ENCODE results near the gene GRK5.
"Not testable (repeated sequence)": the region's sequence is repeated elsewhere in the genome, so short reads cannot be mapped to it uniquely, and the experiment has no call there.

GRK5 gene

DNA sequence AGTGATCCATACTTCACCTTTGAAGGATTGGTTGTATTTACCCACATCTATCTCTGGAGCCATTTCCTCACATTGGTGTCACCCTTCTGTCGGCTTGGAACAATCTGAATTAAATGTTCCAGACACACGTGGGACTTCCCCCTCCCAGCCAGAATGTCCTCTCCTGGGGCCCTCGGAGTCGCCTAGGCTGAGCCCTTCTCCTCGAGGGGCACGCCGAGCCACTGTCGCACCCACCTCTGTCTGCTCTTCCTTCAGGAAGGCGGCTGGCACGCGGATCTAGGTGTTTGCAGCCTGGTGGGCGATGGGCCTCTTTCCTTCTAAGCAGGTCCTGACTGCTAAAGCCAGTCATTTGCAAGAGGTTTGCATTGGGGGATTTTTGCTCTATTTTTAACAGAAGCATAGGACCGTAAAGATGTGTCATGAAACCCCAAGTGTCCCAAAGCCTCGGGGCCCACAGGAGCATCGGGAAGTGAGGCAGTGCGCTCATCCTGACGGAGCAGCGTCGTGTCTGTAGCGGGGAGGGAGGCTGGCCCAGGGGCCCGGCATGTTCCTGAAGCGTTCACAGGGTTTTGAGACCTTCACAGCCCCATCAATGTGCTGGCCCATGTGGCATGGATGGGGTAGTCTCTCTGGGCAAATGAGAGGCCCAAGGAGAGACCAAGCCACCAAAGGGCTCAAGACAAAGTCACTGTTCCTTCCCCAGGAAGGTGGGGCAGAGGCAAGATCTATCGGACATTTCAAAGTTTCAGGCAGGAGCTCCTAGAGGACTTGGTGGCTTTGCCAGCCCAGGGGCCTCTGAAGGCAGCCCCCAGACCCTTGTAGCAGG lies 248.5 kb downstream of the GRK5 start:
- no peak for DNase-seq (ENCODE audit: low read depth in 2 of 2)

- no peak for DNase-seq (ENCODE audit: low read depth in 2 of 2)
Measured at GRCh38 chr10:119456435-119456810, 249.1 kb downstream of the GRK5 start.

DNA sequence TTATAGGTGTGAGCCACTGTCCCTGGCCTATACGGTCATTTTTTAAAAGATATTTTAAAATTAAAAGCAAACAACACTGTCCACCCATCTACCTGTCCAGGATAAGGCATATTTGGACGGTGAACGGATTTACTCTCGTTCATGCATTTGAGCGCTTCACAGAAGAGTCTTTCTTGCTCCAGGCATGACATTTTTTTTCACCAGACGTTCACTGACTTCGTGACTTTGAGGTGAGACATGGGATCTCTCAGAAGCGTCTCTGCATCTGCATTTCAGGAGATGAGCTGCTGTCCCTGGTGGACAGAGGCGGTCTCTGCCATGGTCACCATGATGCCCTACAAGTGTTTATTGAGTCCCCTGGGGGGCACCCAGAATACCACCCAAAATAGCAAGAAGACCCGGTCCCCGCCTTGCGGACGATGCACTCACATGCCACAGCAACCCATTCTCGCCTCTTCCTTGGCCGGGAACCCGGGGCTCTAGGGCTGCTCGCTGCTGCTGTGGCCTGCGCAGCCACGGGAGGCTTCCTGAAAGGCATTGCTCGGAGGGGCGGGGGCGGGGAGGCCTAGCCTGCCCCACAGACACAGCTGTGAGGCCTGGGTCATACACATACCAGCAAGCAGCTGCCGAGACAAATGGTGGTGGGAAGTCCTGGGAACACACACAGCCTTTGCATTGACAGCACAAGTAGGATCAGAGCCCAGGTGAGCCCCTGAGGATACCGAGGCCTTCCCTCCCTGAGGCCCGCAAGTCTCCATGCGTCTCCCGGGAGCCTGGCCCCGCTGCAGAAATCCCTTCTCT lies 250.8 kb downstream of the GRK5 start:
- DNase-seq (ENCODE audit: low read depth in 2 of 2): no peak

DNA sequence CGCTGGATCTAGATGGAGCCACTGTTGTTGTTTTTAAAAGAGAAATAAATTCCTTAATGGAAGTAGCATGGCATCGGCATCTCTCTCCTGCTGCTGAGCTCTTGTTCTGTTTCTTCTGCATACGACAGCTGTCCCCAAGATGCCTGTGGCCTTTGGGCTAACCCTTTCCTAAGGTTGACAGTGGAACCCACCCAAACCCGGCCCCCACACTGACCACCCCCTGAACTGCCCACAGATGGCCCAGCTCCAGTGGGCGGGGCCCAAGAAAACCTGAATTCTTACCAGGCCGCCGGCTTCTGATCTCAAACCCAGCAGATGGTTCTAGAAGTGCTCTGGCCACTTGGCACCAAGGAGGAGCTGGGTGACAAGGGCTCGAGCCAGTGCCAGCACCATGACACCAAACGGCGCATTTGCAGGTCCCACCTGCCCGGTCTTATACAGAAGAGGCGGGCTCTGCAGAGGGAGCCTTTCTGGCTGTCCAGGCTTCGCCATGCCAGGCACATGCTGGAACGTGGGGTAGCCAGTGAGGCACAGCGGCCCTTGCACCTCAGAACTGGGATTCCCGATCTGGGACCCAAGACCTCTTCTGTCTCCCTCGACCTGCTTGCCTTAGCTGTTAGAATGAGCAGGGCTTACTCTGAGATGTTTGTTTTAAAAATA lies 252.4 kb downstream of the GRK5 start:
- no peak for DNase-seq (ENCODE audit: low read depth in 2 of 2)

DNA sequence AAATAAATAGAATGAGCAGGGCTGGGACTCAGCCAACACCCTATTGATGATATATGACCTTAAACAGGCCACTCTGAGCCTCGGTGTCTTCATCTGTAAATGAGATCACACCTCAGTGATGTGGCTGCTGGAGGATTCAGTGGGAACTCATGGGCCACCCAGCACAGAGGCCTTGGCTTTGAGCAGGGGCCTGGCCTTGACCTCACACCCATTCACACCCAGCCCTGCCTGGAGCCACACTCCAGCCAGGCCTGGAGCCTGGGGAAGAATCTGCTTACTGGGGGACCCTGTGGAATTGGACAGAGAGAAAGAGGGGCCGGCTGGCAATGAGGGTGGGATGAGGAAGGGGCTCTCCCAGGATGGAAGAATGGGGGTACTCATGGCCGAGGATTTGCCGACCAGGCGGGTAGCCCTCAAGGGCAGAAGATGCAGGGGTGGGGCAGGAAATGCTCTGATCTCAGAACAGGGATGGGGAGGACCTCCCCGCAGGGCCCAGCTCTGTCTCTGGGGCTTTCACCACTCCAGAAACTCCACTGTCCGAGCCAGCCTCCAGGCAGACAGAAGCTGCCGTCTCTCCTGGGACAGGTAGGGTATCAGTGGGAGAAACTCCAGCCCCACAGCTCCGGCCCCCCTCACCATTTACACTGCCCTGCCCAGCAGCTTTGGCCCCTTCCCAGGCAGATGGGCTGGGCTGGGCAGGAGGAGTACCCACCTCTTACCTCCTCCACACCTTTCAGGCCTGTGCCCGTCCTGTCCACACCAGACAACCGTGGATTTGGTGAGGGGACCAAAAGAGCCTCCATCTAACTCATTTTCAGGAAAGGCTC lies 253.2 kb downstream of the GRK5 start:
- DNase-seq (ENCODE audit: low read depth in 2 of 2): no peak

GRCh38 chr10:119461380-119461779 lies 254.0 kb downstream of the GRK5 start:
- DNase-seq (ENCODE audit: low read depth in 2 of 2): no peak

DNA sequence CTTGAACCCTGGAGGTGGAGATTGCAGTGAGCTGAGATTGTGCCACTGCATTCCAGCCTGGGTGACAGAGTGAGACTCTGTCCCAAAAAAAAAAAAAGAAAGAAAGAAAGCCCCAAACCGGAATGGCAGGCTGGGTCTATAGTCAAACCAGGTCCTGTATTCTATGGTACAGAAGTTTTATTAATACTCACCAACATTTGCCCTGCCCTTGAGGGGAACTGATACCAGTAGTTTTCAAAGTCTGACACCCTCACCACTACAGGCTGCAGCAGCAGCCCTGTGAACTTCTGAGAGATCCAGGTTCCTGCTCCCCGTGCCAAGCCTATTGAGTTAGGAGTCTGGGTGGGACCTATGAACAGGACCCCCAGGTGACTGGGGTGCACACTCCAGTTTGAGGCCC lies 254.6 kb downstream of the GRK5 start:
- no peak for DNase-seq (ENCODE audit: low read depth in 2 of 2)

DNA sequence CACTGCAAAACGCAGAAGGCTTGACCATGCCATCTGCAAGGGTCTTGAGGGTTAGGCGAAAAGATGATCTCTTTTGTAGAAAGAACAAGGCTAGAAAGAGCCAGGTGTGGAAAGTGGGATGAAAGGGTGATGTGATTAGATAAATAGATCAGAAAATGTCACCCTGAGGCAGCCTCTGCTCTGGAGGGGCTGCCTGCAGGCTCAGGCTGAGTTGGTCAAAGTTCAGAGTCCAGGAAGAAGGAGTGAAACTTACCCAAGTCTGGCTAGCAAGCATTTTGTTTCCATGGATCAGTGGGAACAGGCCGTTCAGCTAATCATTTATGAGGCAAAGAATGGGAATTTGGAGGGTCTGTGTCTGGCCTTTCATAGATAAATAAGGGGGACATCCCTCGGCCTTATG lies 255.4 kb downstream of the GRK5 start:
- no peak for DNase-seq (ENCODE audit: low read depth in 2 of 2)

- not testable (repeated sequence) for DNase-seq (ENCODE audit: low read depth in 2 of 2)
Measured at GRCh38 chr10:119463195-119463594, 255.8 kb downstream of the GRK5 start.

DNA sequence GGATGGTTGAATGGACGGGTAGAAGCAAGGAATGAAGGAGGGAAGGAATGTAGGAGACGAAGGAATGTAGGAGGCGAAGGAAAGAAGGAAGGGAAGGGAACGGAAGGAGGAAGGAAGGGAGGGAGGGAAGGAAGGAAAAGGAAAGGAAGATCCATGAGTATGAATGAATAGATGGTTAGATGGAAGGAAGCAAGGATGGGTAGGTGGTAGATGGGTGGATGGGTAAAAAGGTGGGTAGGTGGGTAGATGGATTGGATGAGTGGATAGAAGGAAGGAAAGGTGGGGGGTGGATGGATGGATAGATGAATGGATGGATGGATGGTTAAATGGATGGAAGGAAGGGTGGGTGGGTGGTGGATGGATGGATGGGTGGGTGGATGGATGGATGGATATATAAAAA lies 257.7 kb downstream of the GRK5 start:
- no peak for DNase-seq (ENCODE audit: low read depth in 2 of 2)

- no peak for DNase-seq (ENCODE audit: low read depth in 2 of 2)
Measured at GRCh38 chr10:119466076-119466475, 258.7 kb downstream of the GRK5 start.

DNA sequence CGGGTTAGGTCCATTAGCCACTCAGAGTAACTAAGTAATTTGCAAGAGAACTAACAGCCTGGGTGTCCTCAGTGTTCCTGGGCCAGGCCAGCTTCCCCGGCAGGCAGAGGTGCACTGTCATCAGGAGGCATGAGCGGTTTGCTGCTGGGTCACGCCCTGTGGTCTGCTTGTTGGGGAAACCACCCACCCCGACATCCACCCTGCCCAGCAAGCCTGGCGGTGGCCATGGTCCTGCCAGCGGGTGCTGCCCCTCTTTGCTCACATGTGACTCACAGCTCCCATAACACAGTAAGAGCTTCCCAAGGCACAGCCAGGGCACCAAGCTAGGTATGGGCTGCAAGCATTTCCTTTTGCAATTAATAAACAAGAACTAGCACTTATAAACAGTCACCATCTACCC lies 259.3 kb downstream of the GRK5 start:
- no peak for DNase-seq (ENCODE audit: low read depth in 2 of 2)

GRCh38 chr10:119468542-119469324 lies 261.4 kb downstream of the GRK5 start:
- DNase-seq (ENCODE audit: low read depth in 2 of 2): no peak

- DNase-seq (ENCODE audit: low read depth in 2 of 2): no peak
Measured at GRCh38 chr10:119469325-119469707, 261.9 kb downstream of the GRK5 start.

GRCh38 chr10:119469846-119470245 lies 262.5 kb downstream of the GRK5 start:
- no peak for DNase-seq (ENCODE audit: low read depth in 2 of 2)

DNA sequence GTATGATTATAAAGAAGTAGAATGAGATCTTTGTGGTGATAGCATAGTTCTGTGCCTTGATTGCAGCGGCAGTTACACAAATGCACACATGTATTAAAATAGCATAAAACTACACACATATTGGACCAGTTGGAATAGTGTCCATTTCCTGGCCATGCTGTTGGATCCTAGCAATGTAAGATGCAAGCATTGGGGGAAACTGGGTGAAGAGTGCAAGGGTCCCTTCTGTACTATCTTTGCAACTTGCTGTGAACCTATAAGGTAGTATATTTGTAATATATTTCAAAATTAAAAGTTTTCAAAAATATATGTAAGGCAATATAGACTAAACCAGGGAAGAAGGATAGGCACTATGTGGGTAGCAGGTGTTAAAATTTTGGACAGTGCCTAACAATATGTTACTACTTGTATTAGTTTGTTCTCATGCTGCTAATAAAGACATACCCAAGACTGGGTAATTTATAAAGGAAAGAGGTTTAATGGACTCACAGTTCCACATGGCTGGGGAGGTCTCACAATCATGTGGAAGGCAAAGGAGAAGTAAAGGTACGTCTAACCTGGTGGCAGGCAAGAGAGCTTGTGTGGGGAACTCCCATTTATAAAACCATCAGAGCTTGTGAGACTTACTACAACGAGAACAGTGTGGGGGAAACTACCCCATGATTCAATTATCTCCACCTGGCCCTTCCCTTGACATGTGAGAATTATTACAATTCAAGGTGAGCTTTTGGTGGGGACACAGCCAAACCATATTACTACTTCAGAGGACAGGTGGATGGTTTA lies 263.7 kb downstream of the GRK5 start:
- no peak for DNase-seq (ENCODE audit: low read depth in 2 of 2)

- no peak for DNase-seq (ENCODE audit: low read depth in 2 of 2)
Measured at GRCh38 chr10:119473771-119474170, 266.4 kb downstream of the GRK5 start.

- DNase-seq (ENCODE audit: low read depth in 2 of 2): no peak
Measured at GRCh38 chr10:119474606-119475005, 267.2 kb downstream of the GRK5 start.

DNA sequence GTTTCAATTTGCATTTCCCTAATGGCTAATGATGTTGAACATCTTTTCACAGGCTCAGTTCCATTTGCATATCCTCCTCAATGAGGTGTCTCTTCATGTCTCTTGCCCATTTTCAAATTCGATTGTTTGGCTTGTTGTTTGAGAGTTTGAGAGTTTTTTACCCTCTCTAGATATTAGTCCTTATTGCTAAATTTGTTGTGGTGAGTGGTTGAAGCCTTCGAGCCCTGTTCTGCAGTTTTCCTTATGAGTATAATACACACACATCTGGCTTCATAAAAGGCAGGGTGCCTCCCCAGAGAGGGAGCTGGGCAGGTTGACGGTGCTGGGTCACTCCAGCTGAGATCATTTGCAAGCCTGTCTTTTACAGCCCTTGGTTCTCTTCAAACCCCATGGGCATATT lies 270.1 kb downstream of the GRK5 start:
- no peak for DNase-seq (ENCODE audit: low read depth in 2 of 2)

GRCh38 chr10:119478111-119478802 lies 270.9 kb downstream of the GRK5 start:
- DNase-seq (ENCODE audit: low read depth in 2 of 2): no peak

All from fibroblast of skin of left biceps (primary cell).